Measurements from ENCODE around the gene MBD3.
"Not testable (repeated sequence)": the region's sequence is repeated elsewhere in the genome, so short reads cannot be mapped to it uniquely, and the experiment has no call there.

Gene MBD3

DNA sequence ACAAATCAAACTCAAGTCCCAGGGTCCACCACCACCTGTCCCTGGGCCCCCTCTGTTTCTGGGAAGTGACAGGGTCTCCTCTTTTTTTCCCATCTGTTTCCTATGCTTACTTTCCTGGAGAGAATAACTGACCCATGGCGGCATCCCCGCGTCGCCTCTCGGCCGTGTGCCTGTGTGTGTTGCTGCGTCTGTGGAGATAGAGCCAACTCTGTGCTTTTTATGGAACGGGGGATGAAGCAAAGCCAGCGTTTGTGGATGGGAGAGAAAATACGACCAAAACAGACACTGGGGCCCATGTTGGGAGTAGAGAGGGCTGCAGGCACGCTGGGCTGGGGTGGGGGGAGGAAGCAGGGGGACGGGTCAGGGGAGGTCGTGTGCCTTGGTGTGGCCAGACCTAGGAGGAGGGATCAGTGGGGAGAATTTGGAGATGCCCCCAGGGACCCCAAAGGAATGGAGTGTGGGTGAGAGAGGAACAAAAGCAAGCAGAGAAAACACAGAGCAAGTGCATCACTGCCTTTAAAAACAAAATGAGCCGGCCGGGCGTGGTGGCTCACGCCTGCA is 52.2 kb downstream of the MBD3 start:
- no peaks in the 10 kb centered on the region for H3K36me3 ChIP-seq (ENCODE audit: control insufficient read depth, insufficient read depth, low read length)
- H3K4me2 ChIP-seq (ENCODE audit: low read length): no peak overlapping the region
- H2AFZ ChIP-seq: no peak overlapping the region
- no peak overlapping the region for H3K4me3 ChIP-seq (ENCODE audit: low read depth, low read length)
- no peaks in the 10 kb centered on the region for H3K4me1 ChIP-seq
- H3K9me3 ChIP-seq (ENCODE audit: control insufficient read depth, low read length): no peaks in the 10 kb centered on the region
- H3K79me2 ChIP-seq: no peaks in the 10 kb centered on the region
- no peak overlapping the region for H3K9ac ChIP-seq
- H3K27ac ChIP-seq: no peak overlapping the region
- no peaks in the 10 kb centered on the region for H3K27me3 ChIP-seq (ENCODE audit: control insufficient read depth, insufficient read depth, low read length)
- TF ChIP-seq CTCF (IDR thresholded peaks at IDR 0.05): no peak

GRCh38 chr19:1539749-1540148 is 52.9 kb downstream of the MBD3 start:
- H3K36me3 ChIP-seq (ENCODE audit: control insufficient read depth, insufficient read depth, low read length); H3K27me3 ChIP-seq (ENCODE audit: control insufficient read depth, insufficient read depth, low read length); H3K27ac ChIP-seq; H3K9ac ChIP-seq; H3K4me3 ChIP-seq (ENCODE audit: low read depth, low read length); H3K79me2 ChIP-seq; H3K4me1 ChIP-seq; H3K4me2 ChIP-seq (ENCODE audit: low read length); H3K9me3 ChIP-seq (ENCODE audit: control insufficient read depth, low read length); H2AFZ ChIP-seq: not testable (repeated sequence)

DNA sequence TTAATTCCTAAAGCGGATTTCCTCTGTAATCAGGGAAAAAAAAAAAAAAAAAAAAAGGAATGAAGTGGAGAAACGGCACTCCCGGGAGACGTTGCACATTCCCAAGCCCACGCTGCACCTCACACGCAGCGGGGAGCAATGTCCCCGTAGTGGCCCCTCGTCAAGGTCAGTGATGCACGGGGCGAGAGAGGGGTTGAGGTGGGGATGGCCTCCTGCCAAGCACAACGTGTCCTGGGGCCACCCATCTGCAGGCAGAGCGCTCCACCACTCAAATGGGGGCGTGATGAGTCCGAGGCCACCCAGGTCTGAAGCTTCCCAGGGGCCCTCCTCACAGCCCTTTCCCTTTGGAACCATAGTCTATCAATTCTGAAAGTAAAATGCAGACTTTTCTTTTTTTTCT is 53.7 kb downstream of the MBD3 start:
- no peak for TF ChIP-seq CTCF (IDR thresholded peaks at IDR 0.05)
- Histone ChIP-seq H3K4me3 (ENCODE audit: low read depth, low read length) (no peak overlapping the region), H3K9me3 (ENCODE audit: control insufficient read depth, low read length) (no peaks in the 10 kb centered on the region), H3K27ac (no peak overlapping the region), H3K4me1 (no peaks in the 10 kb centered on the region), H3K4me2 (ENCODE audit: low read length) (no peak overlapping the region), H3K9ac (no peak overlapping the region), H2AFZ (no peak overlapping the region), H3K79me2 (no peaks in the 10 kb centered on the region), H3K36me3 (ENCODE audit: control insufficient read depth, insufficient read depth, low read length) (no peaks in the 10 kb centered on the region), H3K27me3 (ENCODE audit: control insufficient read depth, insufficient read depth, low read length) (no peaks in the 10 kb centered on the region)

DNA sequence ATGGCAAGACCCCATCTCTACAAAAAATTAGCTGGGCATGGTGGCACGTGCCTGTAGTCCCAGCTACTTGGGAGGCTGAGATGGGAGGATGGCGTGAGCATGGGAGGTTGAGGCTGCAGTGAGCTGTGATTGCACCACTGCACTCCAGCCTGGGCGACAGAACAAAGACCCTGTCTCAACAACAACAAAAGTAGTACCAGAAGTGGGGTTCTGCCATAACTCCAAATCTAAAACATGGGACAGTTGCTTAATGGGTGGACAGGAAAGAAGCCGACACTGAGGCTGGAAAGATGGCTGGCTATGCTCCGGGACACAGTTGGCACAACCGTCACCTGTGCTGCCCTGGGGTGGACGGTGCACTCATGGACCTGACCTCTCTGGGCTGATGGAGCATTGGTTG is 57.0 kb downstream of the MBD3 start:
- not testable (repeated sequence) for H3K27ac ChIP-seq; H3K9ac ChIP-seq; H3K9me3 ChIP-seq (ENCODE audit: control insufficient read depth, low read length); H3K4me1 ChIP-seq; H3K4me2 ChIP-seq (ENCODE audit: low read length); H2AFZ ChIP-seq; H3K4me3 ChIP-seq (ENCODE audit: low read depth, low read length); H3K79me2 ChIP-seq; H3K27me3 ChIP-seq (ENCODE audit: control insufficient read depth, insufficient read depth, low read length); H3K36me3 ChIP-seq (ENCODE audit: control insufficient read depth, insufficient read depth, low read length)

DNA sequence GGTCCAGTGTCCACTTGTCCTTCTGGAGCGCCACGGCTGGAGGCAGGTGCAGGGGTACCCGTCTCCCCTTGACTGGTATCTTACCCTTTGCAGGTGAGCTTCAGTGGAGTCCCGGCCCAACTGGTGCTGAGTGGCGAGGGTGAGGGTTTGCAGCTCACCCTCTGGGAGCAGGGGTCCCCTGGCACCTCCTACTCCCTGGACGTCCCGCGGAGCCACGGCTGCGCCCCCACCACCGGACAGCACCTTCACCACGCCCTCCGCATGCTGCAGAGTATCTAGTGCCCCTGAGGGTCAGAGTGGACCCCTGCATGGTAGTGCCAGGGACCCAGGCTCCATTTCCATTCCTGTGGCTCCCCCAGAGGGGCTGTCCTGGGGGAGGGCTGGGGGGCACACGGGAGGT is 57.7 kb downstream of the MBD3 start:
- no peak overlapping the region for H3K27ac ChIP-seq
- no peak overlapping the region for H2AFZ ChIP-seq
- no peaks in the 10 kb centered on the region for H3K36me3 ChIP-seq (ENCODE audit: control insufficient read depth, insufficient read depth, low read length)
- H3K79me2 ChIP-seq: no peaks in the 10 kb centered on the region
- no peak overlapping the region for H3K9ac ChIP-seq
- TF ChIP-seq CTCF (IDR thresholded peaks at IDR 0.05): no peak
- no peaks in the 10 kb centered on the region for H3K9me3 ChIP-seq (ENCODE audit: control insufficient read depth, low read length)
- no peaks in the 10 kb centered on the region for H3K4me1 ChIP-seq
- H3K27me3 ChIP-seq (ENCODE audit: control insufficient read depth, insufficient read depth, low read length): no peaks in the 10 kb centered on the region
- H3K4me3 ChIP-seq (ENCODE audit: low read depth, low read length): no peak overlapping the region
- H3K4me2 ChIP-seq (ENCODE audit: low read length): no peak overlapping the region

DNA sequence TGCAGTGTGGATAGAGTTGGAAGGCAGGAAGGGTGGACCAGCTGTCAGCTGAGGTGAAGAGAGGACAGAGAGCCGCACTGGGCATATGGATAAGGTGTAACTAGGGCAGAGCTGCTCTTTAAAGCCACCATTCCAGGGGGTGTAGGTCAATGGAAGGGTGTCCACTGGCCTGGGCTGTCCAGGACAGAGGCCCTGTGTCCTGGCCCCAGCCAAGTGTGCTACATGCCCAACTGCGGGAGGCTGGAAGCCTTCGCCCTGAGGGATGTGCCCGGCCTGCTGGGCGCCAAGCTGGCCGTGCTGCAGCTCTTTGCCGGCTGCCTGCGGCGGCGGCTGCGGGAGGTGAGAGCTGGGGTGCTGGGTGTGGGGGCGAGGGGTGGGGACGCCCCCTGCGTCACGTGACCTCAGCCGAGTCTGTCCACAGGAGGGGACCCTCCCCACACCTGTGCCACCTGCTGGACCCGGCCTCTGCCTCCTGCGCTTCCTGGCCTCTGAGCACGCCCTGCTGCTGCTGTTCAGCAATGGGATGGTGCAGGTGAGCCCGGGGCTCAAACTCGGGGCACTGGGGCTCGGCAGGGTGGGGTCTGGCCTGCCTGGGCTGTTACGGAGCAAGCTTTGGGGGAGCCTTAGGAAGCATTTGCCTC is 59.0 kb downstream of the MBD3 start:
- Histone ChIP-seq H2AFZ (no peak overlapping the region), H3K27me3 (ENCODE audit: control insufficient read depth, insufficient read depth, low read length) (no peaks in the 10 kb centered on the region), H3K79me2 (no peaks in the 10 kb centered on the region), H3K4me1 (no peaks in the 10 kb centered on the region), H3K27ac (no peak overlapping the region), H3K9me3 (ENCODE audit: control insufficient read depth, low read length) (no peaks in the 10 kb centered on the region), H3K9ac (no peak overlapping the region), H3K4me2 (ENCODE audit: low read length) (no peak overlapping the region), H3K4me3 (ENCODE audit: low read depth, low read length) (no peak overlapping the region), H3K36me3 (ENCODE audit: control insufficient read depth, insufficient read depth, low read length) (no peaks in the 10 kb centered on the region)
- no peak for TF ChIP-seq CTCF (IDR thresholded peaks at IDR 0.05)
